K562 (cell line): ENCODE measurements around the gene MAPK13. TPM values are rescaled to one million over a fixed set of nuclear protein-coding genes. Genes with fewer than 3 reads are reported as not detected.

ENCODE experiments used
- ATAC-seq: fragments of 200-7000 bp; cut with Tn5 transposase; 3 replicates; pipeline ENCODE4 v1.9.1; 2020; ENCODE audit warnings: moderate library complexity
- BruUV-seq: library from RNA; stranded (reverse); fragments of 400-500 nt; replicated peaks from 2 replicates; lab custom pipeline; 2021; lab: Mats Ljungman, UMichigan
- CTCF ChIA-PET: fragments of 300-600 bp; formaldehyde crosslinking; extraction: SDS; loops from one replicate; lab custom pipeline; 2021; ENCODE audit warnings: low intra/inter-chr PET ratio; lab: Yijun Ruan, JAX
- POLR2A ChIA-PET: fragments of 300-600, 350-650 bp; sonication (Branson Sonifier 250); formaldehyde crosslinking; extraction: SDS; loops from one replicate; lab custom pipeline; 2021; ENCODE audit warnings: antibody characterized with exemption, inconsistent platforms; lab: Yijun Ruan, JAX
- DNase-seq, 4 experiments: peaks; one replicate each; pipeline versions ENCODE4 v3.0.0 to v3.0.0-alpha.2; 2011 to 2018; ENCODE audit warnings: low spot score in 3 of 4, mixed read lengths in 3 of 4; ENCODE audit errors: extremely low read depth in 1 of 4
- FAIRE-seq: peaks from 2 replicates; lab custom pipeline; 2011; peaks lifted over from hg19 to GRCh38; lab: Jason Lieb, UNC
- H2AFZ ChIP-seq: 2 replicates; pipeline ENCODE4 v1.6.0; 2011; ENCODE audit warnings: low read depth, low read length, control low read depth, inconsistent platforms
- H3K27ac ChIP-seq: fragments of 200-600 bp; 3 replicates; pipeline ENCODE4 v1.8.0; 2011; ENCODE audit warnings: low read depth, mild to moderate bottlenecking, control low read depth, inconsistent platforms, low read length, moderate library complexity, mixed read lengths; ENCODE audit errors: extremely low read depth
- H3K27me3 ChIP-seq, 2 experiments: fragments of 300-600 bp in 1 of 2; 2 replicates in 1 of 2; 3 replicates in 1 of 2; pipeline versions ENCODE4 v1.6.0 to v1.8.0; 2011; ENCODE audit warnings: inconsistent platforms in 2 of 2, low read length in 2 of 2, mild to moderate bottlenecking in 1 of 2, mixed read lengths in 1 of 2, moderate library complexity in 1 of 2; ENCODE audit not compliant: control insufficient read depth in 2 of 2, insufficient read depth in 2 of 2
- H3K36me3 ChIP-seq: fragments of 300-600 bp; 3 replicates; pipeline ENCODE4 v1.8.0; 2011; ENCODE audit warnings: mild to moderate bottlenecking, low read length, inconsistent platforms; ENCODE audit not compliant: control insufficient read depth, insufficient read depth
- H3K4me1 ChIP-seq, 2 experiments: fragments of 200-600 bp in 1 of 2; replicated peaks in 1 of 2; 2 replicates in 1 of 2; 3 replicates in 1 of 2; pipeline versions ENCODE4 v1.5.1 to v1.8.0; 2011; ENCODE audit warnings: inconsistent platforms in 2 of 2, low read length in 2 of 2, mild to moderate bottlenecking in 1 of 2, mixed read lengths in 1 of 2, moderate library complexity in 1 of 2; ENCODE audit not compliant: control insufficient read depth in 2 of 2, insufficient read depth in 2 of 2
- H3K4me2 ChIP-seq: 2 replicates; pipeline ENCODE4 v1.6.1; 2011; ENCODE audit warnings: low read length, control low read depth, inconsistent platforms, mixed read lengths; ENCODE audit not compliant: insufficient read depth
- H3K4me3 ChIP-seq: fragments of 200-600 bp; sonication (generic), shearing (Covaris generic); 2 replicates; pipeline ENCODE4 v1.5.1; 2016; ENCODE audit warnings: control low read depth, inconsistent platforms
- H3K79me2 ChIP-seq: fragments of 200-600 bp; 3 replicates; pipeline ENCODE4 v1.8.0; 2011; ENCODE audit warnings: low read length, inconsistent platforms; ENCODE audit not compliant: control insufficient read depth, insufficient read depth
- H3K9ac ChIP-seq, 2 experiments: 2 replicates each; pipeline versions ENCODE4 v1.6.0 to v1.6.1; 2011; ENCODE audit warnings: low read depth in 2 of 2, low read length in 2 of 2, control low read depth in 1 of 2, inconsistent platforms in 1 of 2, mild to moderate bottlenecking in 1 of 2, mixed read lengths in 1 of 2; ENCODE audit not compliant: insufficient read depth in 1 of 2
- H3K9me1 ChIP-seq: one replicate; pipeline ENCODE4 v1.6.0; 2011; ENCODE audit warnings: inconsistent platforms, mild to moderate bottlenecking, low read length, moderate library complexity; ENCODE audit not compliant: control insufficient read depth, insufficient read depth
- H3K9me3 ChIP-seq: replicated peaks from 2 replicates; pipeline ENCODE4 v1.5.1; 2011; ENCODE audit warnings: low read depth, low read length, inconsistent platforms; ENCODE audit not compliant: control insufficient read depth, insufficient read depth
- H4K20me1 ChIP-seq: replicated peaks from 2 replicates; pipeline ENCODE4 v1.6.1; 2011; ENCODE audit warnings: low read length, inconsistent platforms, mixed read lengths; ENCODE audit not compliant: control insufficient read depth, insufficient read depth
- ATF3 ChIP-seq, 2 experiments: fragments of 450-650 bp in 1 of 2; sonication (generic) in 1 of 2; formaldehyde crosslinking in 1 of 2; IDR thresholded peaks in 1 of 2; conservative IDR thresholded peaks in 1 of 2; 2 replicates each; pipeline versions ENCODE4 v1.6.1 to v1.8.1; 2016 to 2023; ENCODE audit warnings: mild to moderate bottlenecking in 2 of 2, moderate library complexity in 2 of 2, inconsistent platforms in 1 of 2, missing genetic modification reagents in 1 of 2
- CBFA2T3 ChIP-seq: fragments of 450-650 bp; IDR thresholded peaks from 2 replicates; pipeline ENCODE4 v1.6.1; 2017
- DPF2 ChIP-seq: fragments of 450-650 bp; IDR thresholded peaks from 2 replicates; pipeline ENCODE4 v1.6.1; 2016
- ETV1 ChIP-seq: fragments of 450-650 bp; conservative IDR thresholded peaks from 2 replicates; pipeline ENCODE4 v1.6.1; 2016; ENCODE audit warnings: missing genetic modification characterization, control low read depth, low read depth, missing compliant biosample characterization
- FOSL1 ChIP-seq: fragments of 200-800 bp; sonication (Bioruptor generic); conservative IDR thresholded peaks from 2 replicates; pipeline ENCODE4 v1.6.1; 2016; ENCODE audit warnings: missing genetic modification characterization, missing compliant biosample characterization
- HCFC1 ChIP-seq: IDR thresholded peaks from 2 replicates; pipeline ENCODE4 v1.6.1; 2012; ENCODE audit warnings: low read depth, low read length, improper control_type of control experiment
- LEF1 ChIP-seq: fragments of 450-650 bp; IDR thresholded peaks from 2 replicates; pipeline ENCODE4 v1.6.1; 2016; ENCODE audit warnings: mild to moderate bottlenecking
- NR2C2 ChIP-seq, 2 experiments: fragments of 200-800 bp in 1 of 2; sonication (Bioruptor generic) in 1 of 2; sonication (generic) in 1 of 2; formaldehyde crosslinking in 1 of 2; IDR thresholded peaks; 2 replicates each; pipeline versions ENCODE4 v1.6.1 to v1.8.0; 2016 to 2022; ENCODE audit warnings: mild to moderate bottlenecking in 1 of 2, missing compliant biosample characterization in 1 of 2, missing genetic modification characterization in 1 of 2, missing genetic modification reagents in 1 of 2
- PBX2 ChIP-seq, 2 experiments: IDR thresholded peaks in 1 of 2; conservative IDR thresholded peaks in 1 of 2; 2 replicates each; pipeline ENCODE4 v1.6.1; 2016; ENCODE audit warnings: low read depth in 2 of 2, mild to moderate bottlenecking in 1 of 2, missing compliant biosample characterization in 1 of 2, missing genetic modification characterization in 1 of 2, moderate library complexity in 1 of 2
- PKNOX1 ChIP-seq: fragments of 450-650 bp; IDR thresholded peaks from 2 replicates; pipeline ENCODE4 v1.6.1; 2016
- POLR3G ChIP-seq: IDR thresholded peaks from 2 replicates; pipeline ENCODE4 v1.6.1; 2011; ENCODE audit not compliant: insufficient read length, insufficient replicate concordance; ENCODE audit errors: extremely low read depth
- TEAD4 ChIP-seq, 2 experiments: sonication (generic) in 1 of 2; formaldehyde crosslinking in 1 of 2; IDR thresholded peaks; 2 replicates each; pipeline versions ENCODE4 v1.6.1 to v1.8.0; 2012 to 2022; ENCODE audit warnings: borderline replicate concordance in 1 of 2, inconsistent platforms in 1 of 2, low read length in 1 of 2, mild to moderate bottlenecking in 1 of 2, missing genetic modification reagents in 1 of 2
- ZNF766 ChIP-seq: fragments of 200-800 bp; sonication (Bioruptor generic); conservative IDR thresholded peaks from 2 replicates; pipeline ENCODE4 v1.6.1; 2016; ENCODE audit warnings: missing genetic modification characterization, missing compliant biosample characterization
- WGBS: fragments of 100-300 bp; shearing (Covaris generic); methylation state at CpG from one replicate; pipeline ENCODE4 v1.1.6; 2016; ENCODE audit warnings: low coverage, mixed read lengths; ENCODE audit not compliant: insufficient coverage; ENCODE audit errors: missing lambda C conversion rate; 5-methylcytosine and 5-hydroxymethylcytosine counted together
- in situ Hi-C: fragments of 300-500 bp; cut with MboI; formaldehyde crosslinking; loops from 4 replicates; pipeline ENCODE4 v1.15.0; 2018; ENCODE audit warnings: inconsistent platforms, mixed read lengths
- intact Hi-C: fragments of 100-400 bp; cut with micrococcal nuclease; formaldehyde crosslinking; loops from 2 replicates; pipeline ENCODE4 v1.14.2; 2022
- polyA plus RNA-seq, 8 experiments: library from polyadenylated mRNA; depleted of rRNA in 4 of 8; stranded (reverse) in 5 of 8; unstranded in 3 of 8; fragments of >200 nt; fragmentation: Nextera tagmentation in 2 of 8; fragmentation: Illumina TruSeq in 1 of 8; extraction: Ambion mirVana in 2 of 8; extraction: Trizol in 1 of 8; gene quantifications; 2 replicates each; pipeline versions ENCODE4 v1.2.1 to v1.2.3, GENCODE V29; 2011 to 2014; ENCODE audit warnings: inconsistent platforms in 1 of 8, missing spikeins in 1 of 8
- total RNA-seq, 7 experiments: library from RNA; depleted of rRNA in 6 of 7; stranded (reverse); fragments of >200 nt in 6 of 7; fragmentation: Illumina TruSeq in 2 of 7; extraction: Trizol in 2 of 7; gene quantifications; 2 replicates each; pipeline versions ENCODE4 v1.2.1 to v1.2.3, GENCODE V29; 2011 to 2021; ENCODE audit warnings: low replicate concordance in 1 of 7

The MAPK13 gene
- total and polyA plus RNA-seq, 9 of the 15 experiments (the other 6 are each of a cell fraction or from before 2014, with no cell fraction given): 0.03 to 2.3 (median 0.48) TPM; not detected in 1

GRCh38 chr6:36131511-36132245, 1.4 kb downstream of the MAPK13 start:
- no TSS peak for BruUV-seq
- no peaks in the 10 kb centered on the region for H3K79me2 ChIP-seq
- H3K27ac ChIP-seq: no peak overlapping the region
- H3K4me3 ChIP-seq: no peak overlapping the region
- peak; percentile 54 for ATAC-seq
- ChIA-PET POLR2A (interaction anchor here (0.6 to 2.3 kb wide), 5 partner anchors 9 to 16 kb away, joined by 3 to 9 read pairs (median 5); no protein-coding TSS in a partner anchor), CTCF (no interaction called here)
- H4K20me1 ChIP-seq: no peaks in the 10 kb centered on the region; the same call in 1 of the 2 replicates
- FAIRE-seq: peak; percentile 57
- H3K27me3 ChIP-seq: peaks cover 10 to 32% of the 10 kb centered on the region in 2 experiments; a peak in 4 of 5 replicates
- peak; percentile 39 to 60 (median 51) for DNase-seq
- no peaks in the 10 kb centered on the region for H3K36me3 ChIP-seq
- H3K4me1 ChIP-seq: peaks cover 24 to 29% of the 10 kb centered on the region in 2 experiments
- H2AFZ ChIP-seq: no peak overlapping the region
- no peaks in the 10 kb centered on the region for H3K9me1 ChIP-seq
- no peaks in the 10 kb centered on the region for H3K9me3 ChIP-seq
- intact Hi-C loops: no loop called here
- in situ Hi-C loops: no loop called here
- no peak overlapping the region for H3K9ac ChIP-seq
- H3K4me2 ChIP-seq: no peak overlapping the region
- under 1% methylated on average over 8 of the region's 8 CpGs for WGBS
- 0 out of 2 replicates have a peak, but pooled peaks have one; percentile 32 for TF ChIP-seq ZNF766 (CRISPR knock-in tag)
- peak; percentile 83 for TF ChIP-seq CBFA2T3
- no peak for TF ChIP-seq POLR3G
- TF ChIP-seq PKNOX1: peak; percentile 86
- TF ChIP-seq LEF1: 0 out of 2 replicates have a peak, but pooled peaks have one; percentile 37
- TF ChIP-seq FOSL1 (tag): peak; percentile 87
- peak; percentile 92 for TF ChIP-seq ETV1 (tag)
- TF ChIP-seq TEAD4 (IDR thresholded peaks at IDR 0.05; ENCODE audit: low read length): peak; percentile 48; the same call in 1 of the 2 replicates
- no peak for TF ChIP-seq TEAD4 (CRISPR knock-in tag; IDR thresholded peaks at IDR 0.05; ENCODE audit: borderline replicate concordance)
- TF ChIP-seq DPF2: peak; percentile 63
- no peak for TF ChIP-seq NR2C2 (CRISPR knock-in tag; IDR thresholded peaks at IDR 0.05)
- TF ChIP-seq NR2C2 (tag; IDR thresholded peaks at IDR 0.05): peak; percentile 82
- no peak for TF ChIP-seq HCFC1
- no peak for TF ChIP-seq PBX2 (CRISPR knock-in tag; IDR thresholded peaks at IDR 0.05; ENCODE audit: low read depth)
- peak; percentile 89 for TF ChIP-seq PBX2 (tag; conservative IDR thresholded peaks at IDR 0.05; ENCODE audit: low read depth)
- TF ChIP-seq ATF3 (IDR thresholded peaks at IDR 0.05): 0 out of 2 replicates have a peak, but pooled peaks have one; percentile 27
- TF ChIP-seq ATF3 (CRISPR knock-in tag; conservative IDR thresholded peaks at IDR 0.05): no peak
